HUES6 (cell line): Measurements from ENCODE around the gene ABCD3.
"Not testable (repeated sequence)": the region's sequence is repeated elsewhere in the genome, so short reads cannot be mapped to it uniquely, and the experiment has no call there.

Experiments used
- H3K27ac ChIP-seq: 2 replicates; pipeline ENCODE4 v1.7.0; 2013; ENCODE audit warnings: low read depth, mild to moderate bottlenecking, low read length, inconsistent platforms
- H3K27me3 ChIP-seq: 2 replicates; pipeline ENCODE4 v1.6.1; 2013; ENCODE audit warnings: low read length; ENCODE audit not compliant: control insufficient read depth, insufficient read depth
- H3K36me3 ChIP-seq: 2 replicates; pipeline ENCODE4 v1.6.1; 2013; ENCODE audit warnings: low read length; ENCODE audit not compliant: control insufficient read depth, insufficient read depth
- H3K4me1 ChIP-seq: 2 replicates; pipeline ENCODE4 v1.6.1; 2013; ENCODE audit warnings: low read length; ENCODE audit not compliant: control insufficient read depth, insufficient read depth
- H3K4me3 ChIP-seq: 2 replicates; pipeline ENCODE4 v1.5.1; 2013; ENCODE audit warnings: low read depth, low read length
- H3K9ac ChIP-seq: one replicate; pipeline ENCODE4 v1.6.1; 2013; ENCODE audit warnings: mild to moderate bottlenecking, low read length
- H3K9me3 ChIP-seq: 2 replicates; pipeline ENCODE4 v1.6.1; 2013; ENCODE audit warnings: low read depth, low read length; ENCODE audit not compliant: control insufficient read depth, insufficient read depth

ABCD3 gene

GRCh38 chr1:94434365-94435045 is 16.3 kb downstream of the ABCD3 start:
- H3K27me3 ChIP-seq, result no peaks in the 10 kb centered on the region
- H3K4me1 ChIP-seq, result no peaks in the 10 kb centered on the region
- no peak overlapping the region for H3K4me3 ChIP-seq
- H3K27ac ChIP-seq, result no peak overlapping the region
- H3K9me3 ChIP-seq, result peaks cover 32% of the 10 kb centered on the region
- H3K36me3 ChIP-seq, result no peaks in the 10 kb centered on the region
- H3K9ac ChIP-seq, result no peak overlapping the region

- Histone ChIP-seq H3K4me3 (no peak overlapping the region), H3K9me3 (peaks cover 56% of the 10 kb centered on the region), H3K4me1 (no peaks in the 10 kb centered on the region), H3K27ac (no peak overlapping the region), H3K9ac (no peak overlapping the region), H3K27me3 (no peaks in the 10 kb centered on the region), H3K36me3 (no peaks in the 10 kb centered on the region)
Measured at GRCh38 chr1:94438692-94439276, 20.6 kb downstream of the ABCD3 start.

GRCh38 chr1:94440088-94440487 is 21.9 kb downstream of the ABCD3 start:
- Histone ChIP-seq H3K9me3 (peaks cover 65% of the 10 kb centered on the region), H3K4me1 (no peaks in the 10 kb centered on the region)

GRCh38 chr1:94443067-94443466 is 24.9 kb downstream of the ABCD3 start:
- not testable (repeated sequence) for H3K4me3 ChIP-seq, H3K4me1 ChIP-seq, H3K27ac ChIP-seq, H3K9ac ChIP-seq, H3K36me3 ChIP-seq, H3K27me3 ChIP-seq
- peaks cover 58% of the 10 kb centered on the region for H3K9me3 ChIP-seq

More at GRCh38 chr1:94440088-94440487, 21.9 kb downstream of the ABCD3 start:
- Histone ChIP-seq H3K9ac (no peak overlapping the region), H3K27me3 (no peaks in the 10 kb centered on the region), H3K36me3 (no peaks in the 10 kb centered on the region), H3K4me3 (no peak overlapping the region), H3K27ac (no peak overlapping the region)

- H3K4me1 ChIP-seq, H3K4me3 ChIP-seq, H3K9ac ChIP-seq, H3K27me3 ChIP-seq, H3K27ac ChIP-seq: not testable (repeated sequence)
- Histone ChIP-seq H3K9me3 (peaks cover 69% of the 10 kb centered on the region), H3K36me3 (peaks cover 11% of the 10 kb centered on the region)
Measured at GRCh38 chr1:94444819-94445218, 26.6 kb downstream of the ABCD3 start.

GRCh38 chr1:94445733-94446132 is 27.5 kb downstream of the ABCD3 start:
- not testable (repeated sequence) for H3K27me3 ChIP-seq, H3K4me3 ChIP-seq, H3K27ac ChIP-seq, H3K9ac ChIP-seq, H3K4me1 ChIP-seq
- Histone ChIP-seq H3K9me3 (peaks cover 71% of the 10 kb centered on the region), H3K36me3 (peaks cover 16% of the 10 kb centered on the region)

- H3K36me3 ChIP-seq, result peaks cover 20% of the 10 kb centered on the region
- peaks cover 75% of the 10 kb centered on the region for H3K9me3 ChIP-seq
- H3K4me3 ChIP-seq, result not testable (repeated sequence)
Measured at GRCh38 chr1:94446177-94446576, 28.0 kb downstream of the ABCD3 start.

GRCh38 chr1:94448741-94449140 is 30.6 kb downstream of the ABCD3 start:
- H3K9ac ChIP-seq, H3K27me3 ChIP-seq, H3K4me3 ChIP-seq, H3K27ac ChIP-seq, H3K4me1 ChIP-seq: not testable (repeated sequence)
- H3K9me3 ChIP-seq, result peaks cover 65% of the 10 kb centered on the region
- H3K36me3 ChIP-seq, result peaks cover 26% of the 10 kb centered on the region

More at GRCh38 chr1:94446177-94446576, 28.0 kb downstream of the ABCD3 start:
- H3K27me3 ChIP-seq, H3K9ac ChIP-seq, H3K4me1 ChIP-seq, H3K27ac ChIP-seq: not testable (repeated sequence)

- Histone ChIP-seq H3K27me3 (no peaks in the 10 kb centered on the region), H3K27ac (no peak overlapping the region), H3K9ac (no peak overlapping the region), H3K9me3 (peaks cover 6% of the 10 kb centered on the region), H3K4me1 (no peaks in the 10 kb centered on the region), H3K36me3 (peaks cover 7% of the 10 kb centered on the region), H3K4me3 (no peak overlapping the region)
Measured at GRCh38 chr1:94456736-94457135, 38.5 kb downstream of the ABCD3 start.

- peaks cover 10% of the 10 kb centered on the region for H3K36me3 ChIP-seq
- no peak overlapping the region for H3K4me3 ChIP-seq
- no peaks in the 10 kb centered on the region for H3K27me3 ChIP-seq
- no peak overlapping the region for H3K9ac ChIP-seq
- H3K27ac ChIP-seq, result no peak overlapping the region
- H3K4me1 ChIP-seq, result no peaks in the 10 kb centered on the region
- H3K9me3 ChIP-seq, result no peaks in the 10 kb centered on the region
Measured at GRCh38 chr1:94462606-94463005, 44.4 kb downstream of the ABCD3 start.

GRCh38 chr1:94463056-94463764 is 45.0 kb downstream of the ABCD3 start:
- Histone ChIP-seq H3K9ac (no peak overlapping the region), H3K27me3 (no peaks in the 10 kb centered on the region), H3K4me1 (no peaks in the 10 kb centered on the region), H3K36me3 (peaks cover 15% of the 10 kb centered on the region), H3K9me3 (no peaks in the 10 kb centered on the region), H3K27ac (no peak overlapping the region), H3K4me3 (no peak overlapping the region)
